NOMO-1 (cell line): ENCODE measurements around the gene MAGEB16.

Source experiments
- DNase-seq, 2 experiments: peaks; one replicate each; lab custom pipeline; 2025; ENCODE audit not compliant: unreplicated experiment in 2 of 2; lab: John Stamatoyannopoulos, UW

The MAGEB16 gene

GRCh38 chrX:35798042-35798441 is at the start of gene MAGEB16:
Gene MAGEB16 (plus strand): TSS chrX:35798342. CDS start chrX:35802197, 3,855 bp downstream.
- DNase-seq: no peak

- no peak for DNase-seq
Measured at GRCh38 chrX:35773958-35774564, 24.1 kb upstream of the MAGEB16 start.

GRCh38 chrX:35785075-35785474 is 13.1 kb upstream of the MAGEB16 start:
- DNase-seq: no peak

- DNase-seq: no peak
Measured at GRCh38 chrX:35786271-35786670, 11.9 kb upstream of the MAGEB16 start.

GRCh38 chrX:35787867-35788266 is 10.3 kb upstream of the MAGEB16 start:
- no peak for DNase-seq

- no peak for DNase-seq
Measured at GRCh38 chrX:35800474-35800873, 2.3 kb downstream of the MAGEB16 start.

GRCh38 chrX:35809781-35810180 is 11.6 kb downstream of the MAGEB16 start:
- no peak for DNase-seq

- no peak for DNase-seq
Measured at GRCh38 chrX:35819241-35819640, 21.1 kb downstream of the MAGEB16 start.

GRCh38 chrX:35826503-35826902 is 28.4 kb downstream of the MAGEB16 start:
- DNase-seq: no peak

- no peak for DNase-seq
Measured at GRCh38 chrX:35829501-35829900, 31.4 kb downstream of the MAGEB16 start.

- peak in 1 of 2 experiments; percentile 19 for DNase-seq
Measured at GRCh38 chrX:35841872-35842271, 43.7 kb downstream of the MAGEB16 start.

GRCh38 chrX:35842674-35843073 is 44.5 kb downstream of the MAGEB16 start:
- DNase-seq: peak; percentile 71 to 89

GRCh38 chrX:35847736-35848135 is 49.6 kb downstream of the MAGEB16 start:
- no peak for DNase-seq
